GM04504 (cell line): ENCODE data around the gene IL21R.
"Not testable (repeated sequence)": the region's sequence is repeated elsewhere in the genome, so short reads cannot be mapped to it uniquely, and the experiment has no call there.

Experiments
- DNase-seq: peaks from one replicate; pipeline ENCODE4 v3.0.0-alpha.2; 2012; ENCODE audit warnings: low read depth

Gene IL21R

DNA sequence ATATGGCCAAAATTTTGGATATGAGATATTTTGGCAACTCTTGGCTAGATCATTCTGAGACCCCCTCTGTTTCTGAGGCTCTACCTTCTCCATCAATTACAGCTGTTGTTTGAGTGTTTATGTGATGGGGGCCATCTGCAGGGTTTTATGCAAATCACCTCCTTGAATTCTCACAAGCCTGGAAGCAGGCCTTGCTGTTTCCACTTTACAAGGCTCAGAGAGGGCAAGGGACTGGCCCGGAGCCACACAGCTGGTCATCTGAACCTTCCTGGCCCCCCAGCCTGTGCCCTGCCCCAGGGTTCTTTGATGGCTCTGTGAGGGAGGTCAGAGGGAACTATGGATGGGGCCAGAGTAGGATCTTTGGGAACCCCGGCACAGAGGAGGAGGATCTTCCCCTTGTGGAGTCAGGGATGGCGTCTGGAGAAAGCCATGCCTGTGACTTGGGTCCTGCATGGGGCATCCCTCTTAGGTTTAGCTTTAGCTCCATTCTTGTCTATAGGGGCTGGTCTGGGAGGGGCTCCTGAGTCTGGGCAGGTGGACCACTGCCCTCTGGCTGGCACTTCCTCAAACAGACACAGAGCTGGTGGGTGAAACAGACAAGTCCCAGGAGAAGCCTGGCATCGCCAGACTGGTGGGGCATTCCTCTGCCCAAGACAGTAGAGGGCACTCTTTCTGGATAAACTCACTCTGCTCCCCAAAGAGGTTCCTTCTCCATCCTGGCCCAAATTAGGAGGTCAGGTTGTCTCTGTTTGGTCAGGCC, 26.2 kb downstream of the IL21R start:
- DNase-seq, result no peak

DNA sequence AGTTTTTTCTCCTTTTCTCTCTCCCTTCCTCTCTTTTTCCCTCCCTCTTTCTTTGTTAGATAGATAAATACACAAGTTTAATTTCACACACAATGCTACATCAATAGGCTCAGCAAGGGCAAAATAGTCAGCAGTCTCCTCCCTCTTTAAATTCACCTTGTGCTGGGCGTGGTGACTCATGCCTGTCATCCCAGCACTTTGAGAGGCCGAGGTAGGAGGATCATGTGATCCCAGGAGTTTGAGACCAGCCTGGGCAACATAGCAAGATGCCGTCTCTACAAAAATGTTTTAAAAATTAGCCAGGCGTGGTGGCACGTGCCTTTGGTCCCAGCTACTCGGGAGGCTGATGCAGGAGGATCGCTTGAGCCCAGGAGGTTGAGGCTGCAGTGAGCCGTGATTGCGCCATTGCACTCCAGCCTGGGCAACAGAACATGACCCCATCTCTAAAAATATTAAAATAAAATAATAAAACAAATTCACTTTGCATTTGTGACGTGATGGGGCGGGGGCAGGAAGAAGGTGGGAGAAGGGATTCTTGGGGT, 27.4 kb downstream of the IL21R start:
- no peak for DNase-seq

DNA sequence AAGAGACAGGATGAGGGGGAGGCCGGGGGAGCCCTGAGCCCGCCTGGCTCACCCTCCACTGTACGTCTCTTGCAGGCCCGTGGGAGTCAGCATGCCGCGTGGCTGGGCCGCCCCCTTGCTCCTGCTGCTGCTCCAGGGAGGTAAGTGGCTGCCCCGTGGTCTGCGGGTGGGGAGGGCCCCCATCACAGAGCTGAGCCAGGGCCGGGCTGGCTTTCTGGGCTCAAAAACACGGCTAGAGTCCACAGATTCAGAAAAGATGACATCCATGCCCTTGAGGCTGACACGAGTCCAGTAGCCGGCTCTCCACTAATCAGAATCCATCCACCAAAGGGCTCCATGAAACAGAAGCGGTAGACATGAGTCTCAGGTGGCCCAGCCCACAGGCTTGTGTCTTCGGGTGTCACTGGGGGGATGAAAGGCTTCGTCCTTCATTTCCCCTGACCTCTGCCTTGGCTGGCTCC, 28.0 kb downstream of the IL21R start:
- DNase-seq, result no peak

DNA sequence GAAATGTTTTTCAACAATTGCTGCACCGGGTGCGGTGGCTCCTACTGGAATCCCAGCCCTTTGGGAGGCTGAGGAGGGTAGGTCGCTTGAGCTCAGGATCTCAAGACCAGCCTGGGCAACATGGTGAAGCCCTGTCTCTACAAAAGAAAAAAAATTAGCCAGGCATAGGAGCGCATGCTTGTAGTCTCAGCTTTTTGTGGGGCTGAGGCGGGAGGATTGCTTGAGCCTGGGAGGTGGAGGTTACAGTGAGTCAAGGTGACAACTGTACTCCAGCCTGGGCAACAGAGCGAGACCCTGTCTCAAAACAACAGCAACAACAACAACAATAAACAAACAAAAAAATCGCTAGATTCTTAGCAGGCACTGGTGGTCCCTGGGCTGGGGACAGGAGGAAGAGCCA, 28.5 kb downstream of the IL21R start:
- DNase-seq, result no peak

DNA sequence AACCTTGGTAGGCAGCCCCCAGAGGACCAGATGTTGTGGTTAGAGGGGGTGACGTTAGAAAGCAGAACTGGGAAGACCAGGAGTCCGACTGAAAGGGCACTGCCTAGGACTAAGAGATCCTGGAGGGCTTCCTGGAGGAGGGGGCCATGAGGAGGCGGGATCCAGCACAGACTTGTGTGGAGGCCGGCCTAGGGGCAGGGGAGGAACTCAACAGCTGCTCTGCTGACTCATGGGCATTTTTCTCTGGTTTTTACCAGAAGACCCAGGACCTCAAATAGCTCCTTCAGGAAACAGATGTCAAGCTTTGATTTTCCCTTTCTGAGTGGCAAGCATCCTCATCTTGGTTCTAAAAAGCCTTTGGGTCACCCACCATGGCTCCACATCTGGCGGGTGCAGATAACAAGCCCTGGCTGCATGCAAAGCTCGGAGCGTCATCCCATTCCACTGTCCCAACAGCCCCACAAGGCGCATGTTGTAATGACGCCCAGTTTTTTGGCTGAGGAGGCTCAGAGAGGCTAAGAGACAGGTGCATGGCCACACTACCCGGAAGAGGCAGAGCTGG, 29.0 kb downstream of the IL21R start:
- DNase-seq, result no peak

DNA sequence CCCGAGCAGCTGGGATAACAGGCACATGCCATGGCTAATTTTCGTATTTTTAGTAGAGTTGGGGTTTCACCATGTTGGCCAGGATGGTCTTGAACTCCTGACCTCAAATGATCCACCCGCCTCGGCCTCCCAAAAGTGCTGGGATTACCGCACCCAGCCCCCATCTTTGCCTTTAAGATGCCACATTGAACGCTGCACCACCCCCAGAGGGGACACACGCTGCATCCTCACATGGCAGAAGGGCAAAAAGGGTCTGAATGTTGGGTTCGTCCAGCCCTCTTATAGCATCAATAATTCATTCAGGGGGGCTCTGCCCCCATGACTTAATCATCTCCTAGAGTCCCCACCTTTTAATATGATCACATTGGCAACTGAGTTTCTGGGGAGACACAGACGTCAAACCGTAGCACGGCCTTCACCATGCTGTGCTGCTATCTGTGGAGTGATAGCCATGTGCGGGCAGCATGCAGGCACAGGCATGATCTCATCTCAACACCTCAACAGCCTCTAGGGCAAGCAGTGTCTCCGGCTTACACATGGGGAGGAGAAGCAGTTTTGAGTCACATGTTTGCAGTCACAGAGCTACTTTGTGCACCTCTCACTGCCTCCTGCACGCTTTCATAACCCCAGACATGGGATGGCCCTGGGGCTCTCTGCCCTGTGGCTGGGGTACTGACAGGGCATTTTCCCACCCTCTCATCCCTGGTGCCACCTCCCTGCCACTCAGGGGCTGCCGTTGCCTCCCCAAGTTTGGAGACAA, 30.0 kb downstream of the IL21R start:
- DNase-seq, result no peak

- no peak for DNase-seq
These were observed 30.6 kb downstream of the IL21R start for GRCh38 chr16:27432558-27432957.

DNA sequence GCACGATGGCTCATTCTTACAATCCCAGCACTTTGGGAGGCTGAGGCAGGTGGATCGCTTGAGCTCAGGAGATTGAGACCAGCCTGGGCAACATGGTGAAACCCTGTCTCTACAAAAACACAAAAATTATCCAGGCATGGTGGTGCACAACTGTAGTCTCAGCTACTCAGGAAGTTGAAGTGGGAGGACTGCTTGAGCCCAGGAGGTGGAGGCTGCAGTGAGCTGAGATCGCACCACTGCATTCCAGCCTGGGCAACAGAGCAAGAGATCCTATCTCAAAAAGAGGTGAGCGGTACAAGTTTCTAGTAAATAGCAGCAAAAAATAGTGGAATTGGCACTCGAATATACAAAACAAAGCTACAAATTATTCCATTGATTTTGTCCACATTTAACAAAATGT, 31.2 kb downstream of the IL21R start:
- DNase-seq, result not testable (repeated sequence)

- DNase-seq, result no peak
These were observed 31.7 kb downstream of the IL21R start for GRCh38 chr16:27433636-27434035.

DNA sequence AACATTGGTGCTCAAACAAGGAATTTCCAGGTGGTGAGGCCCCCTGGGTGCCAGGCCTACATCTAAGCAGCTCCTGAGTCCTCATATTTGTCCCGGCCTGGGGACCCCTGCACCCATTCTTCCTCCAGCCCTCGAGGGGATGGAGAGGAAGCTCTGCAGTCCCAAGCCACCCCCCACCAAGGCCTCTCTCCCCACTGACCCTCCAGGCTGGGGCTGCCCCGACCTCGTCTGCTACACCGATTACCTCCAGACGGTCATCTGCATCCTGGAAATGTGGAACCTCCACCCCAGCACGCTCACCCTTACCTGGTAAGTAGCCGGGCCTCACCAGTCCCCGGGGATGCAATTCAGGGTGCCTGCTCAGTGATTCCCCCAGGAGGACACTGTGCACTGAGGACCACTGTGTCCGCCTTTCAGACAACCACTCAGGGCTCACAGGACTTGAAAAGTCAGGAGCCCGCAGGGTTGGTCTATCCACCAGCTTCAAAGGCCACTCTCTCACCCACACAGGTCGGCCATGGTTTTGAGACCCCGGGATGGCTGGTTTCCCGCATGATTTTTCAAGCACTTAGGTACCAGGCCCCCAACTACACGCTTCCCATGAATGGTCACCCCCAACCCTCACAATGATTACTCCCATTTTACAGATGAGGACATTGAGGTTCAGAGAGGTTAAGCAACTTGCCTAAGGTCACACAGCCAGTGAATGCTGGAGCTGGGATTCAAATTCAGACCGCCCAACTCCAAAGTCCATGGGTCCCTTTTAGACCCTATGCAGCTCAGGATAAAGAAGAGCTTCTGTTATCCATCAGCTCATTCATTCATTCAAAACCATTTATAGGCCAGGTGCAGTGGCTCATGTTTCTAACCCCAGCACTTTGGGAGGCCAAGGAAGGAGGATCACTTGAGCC, 32.4 kb downstream of the IL21R start:
- no peak for DNase-seq

DNA sequence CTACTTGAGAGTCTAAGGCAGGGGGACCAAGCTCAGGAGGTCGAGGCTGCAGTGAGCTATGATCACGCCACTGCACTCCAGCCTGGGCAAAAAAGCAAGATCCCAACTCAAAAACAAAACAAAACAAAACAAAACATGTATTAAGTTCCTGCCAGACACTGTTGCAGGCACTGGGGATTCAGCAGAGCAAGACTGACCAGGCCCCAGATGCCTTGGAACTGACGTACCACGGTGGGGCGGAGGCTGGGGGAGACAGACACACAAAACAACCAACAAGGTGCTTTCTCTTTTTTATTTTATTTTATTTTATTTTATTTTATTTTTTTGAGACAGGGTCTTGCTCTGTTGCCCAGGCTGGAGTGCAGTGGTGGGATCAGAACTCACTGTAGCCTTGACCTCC, 33.2 kb downstream of the IL21R start:
- not testable (repeated sequence) for DNase-seq

- no peak for DNase-seq
These were observed 34.1 kb downstream of the IL21R start for GRCh38 chr16:27436065-27436464.

DNA sequence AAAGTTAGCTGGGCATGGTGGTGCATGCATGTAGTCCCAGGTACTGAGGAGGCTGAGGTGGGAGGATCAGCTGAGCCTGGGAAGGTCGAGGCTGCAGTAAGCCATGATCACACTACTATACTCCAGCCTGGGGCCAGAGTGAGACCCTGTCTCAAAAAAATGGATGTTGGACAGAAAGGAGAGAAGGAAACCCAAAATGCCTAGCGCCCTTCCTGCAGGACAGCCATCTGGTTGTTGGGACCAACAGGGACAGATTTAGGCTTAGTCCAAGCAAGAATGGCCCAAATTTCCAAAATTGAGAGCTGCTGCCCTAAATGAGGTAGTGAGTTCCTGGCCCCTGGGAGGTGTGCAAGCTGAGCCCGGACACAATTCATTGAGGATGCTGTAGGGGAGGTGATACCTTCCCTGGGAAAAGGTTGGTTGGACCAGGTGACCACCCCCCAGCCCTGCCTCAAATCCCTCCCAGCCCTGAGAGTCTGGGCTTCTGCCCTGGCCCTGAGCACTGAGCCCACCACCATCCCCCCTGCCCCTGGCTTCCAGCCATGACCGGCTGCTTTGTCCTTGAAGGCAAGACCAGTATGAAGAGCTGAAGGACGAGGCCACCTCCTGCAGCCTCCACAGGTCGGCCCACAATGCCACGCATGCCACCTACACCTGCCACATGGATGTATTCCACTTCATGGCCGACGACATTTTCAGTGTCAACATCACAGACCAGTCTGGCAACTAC, 35.1 kb downstream of the IL21R start:
- no peak for DNase-seq

DNA sequence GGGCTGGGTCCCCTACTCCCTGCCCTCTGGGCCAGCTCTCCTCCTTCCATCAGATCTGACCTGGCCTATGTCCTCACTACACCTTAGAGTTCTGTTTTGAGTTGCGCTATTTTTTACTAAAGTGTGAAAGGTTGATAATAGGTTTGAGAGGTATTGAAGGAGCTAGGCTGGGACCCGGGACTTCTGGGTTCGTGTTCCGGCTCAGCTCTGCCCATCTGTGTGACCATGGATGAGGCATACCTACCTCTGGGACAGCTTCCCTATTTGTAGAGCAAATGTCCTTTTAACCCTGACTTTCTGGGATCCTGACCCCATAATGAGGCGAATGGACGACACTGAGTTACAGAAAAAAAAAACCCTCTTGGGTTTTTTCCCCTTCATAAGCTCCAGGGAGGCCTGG, 36.0 kb downstream of the IL21R start:
- DNase-seq, result no peak

GRCh38 chr16:27439271-27440018, 37.5 kb downstream of the IL21R start:
- no peak for DNase-seq

GRCh38 chr16:27441276-27441675, 39.3 kb downstream of the IL21R start:
- DNase-seq, result no peak

DNA sequence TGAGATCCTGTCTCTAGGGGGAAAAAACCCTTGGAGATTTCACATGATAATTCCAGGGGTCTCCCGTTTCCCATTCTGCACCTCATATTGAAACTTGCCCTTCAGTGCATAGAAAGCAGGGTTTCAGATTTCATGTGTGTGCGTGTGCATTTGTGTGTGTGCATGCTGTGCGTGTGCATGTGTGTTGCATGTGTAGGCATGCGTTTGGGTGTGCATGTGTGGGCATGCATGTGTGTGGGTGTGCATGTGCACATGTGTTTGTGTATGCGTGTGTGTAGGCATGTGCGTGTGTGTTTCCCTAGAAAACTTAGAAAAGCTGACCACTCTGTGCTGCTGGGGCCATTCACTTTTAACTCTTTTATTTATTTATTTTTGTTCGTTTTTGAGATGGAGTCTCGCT, 40.0 kb downstream of the IL21R start:
- no peak for DNase-seq

DNA sequence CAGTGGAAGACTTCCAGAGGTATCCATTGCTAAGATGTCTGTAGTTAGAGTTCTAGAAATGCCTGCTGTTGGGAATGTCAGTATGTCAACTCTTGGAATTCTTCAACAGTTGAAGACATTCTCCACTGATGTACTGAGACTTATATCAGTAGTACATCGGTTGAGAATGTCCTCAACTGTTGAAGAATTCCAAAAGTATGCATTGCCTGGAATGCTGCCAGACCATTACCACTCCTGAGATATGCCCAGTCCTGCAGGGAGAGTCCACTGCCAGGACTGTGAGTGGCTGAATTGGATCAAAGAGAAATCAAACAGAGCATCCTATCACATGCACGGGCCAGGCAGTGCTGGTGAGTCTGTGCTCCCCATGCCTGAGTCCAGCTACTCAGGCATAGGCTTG, 42.0 kb downstream of the IL21R start:
- no peak for DNase-seq

DNA sequence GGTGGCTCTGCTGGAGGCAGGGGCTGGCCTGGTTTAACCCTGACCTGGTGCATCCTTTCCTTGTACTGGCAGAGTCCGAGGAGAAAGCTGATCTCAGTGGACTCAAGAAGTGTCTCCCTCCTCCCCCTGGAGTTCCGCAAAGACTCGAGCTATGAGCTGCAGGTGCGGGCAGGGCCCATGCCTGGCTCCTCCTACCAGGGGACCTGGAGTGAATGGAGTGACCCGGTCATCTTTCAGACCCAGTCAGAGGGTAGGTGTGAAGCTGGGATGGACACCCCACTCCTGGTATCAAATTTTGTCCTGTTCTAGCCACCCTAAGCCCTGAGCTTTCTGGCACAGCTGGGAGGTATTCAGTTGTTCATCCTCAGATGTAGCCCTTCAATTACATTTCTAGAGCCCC, 42.5 kb downstream of the IL21R start:
- DNase-seq, result no peak

GRCh38 chr16:27445502-27446175, 43.7 kb downstream of the IL21R start:
- DNase-seq, result no peak
